ENCODE measurements around the gene TNNC2. TPM values are rescaled to one million over a fixed set of nuclear protein-coding genes. Genes with fewer than 3 reads are reported as not detected.
A peak's percentile ranks its signal among the peaks of the same experiment; 100 is the strongest.
"Not testable (repeated sequence)": the region's sequence is repeated elsewhere in the genome, so short reads cannot be mapped to it uniquely, and the experiment has no call there.

TNNC2 gene
- total RNA-seq, 2 experiments from 2014 or later, result not detected

- ATAC-seq (ENCODE audit: low read depth) (no peak), DNase-seq (no peak)
- Mint-ChIP-seq H3K4me3 (no peak overlapping the region), H3K27me3 (no peaks in the 10 kb centered on the region), H3K27ac (peak overlapping the region; percentile 63), H3K36me3 (peaks cover 45% of the 10 kb centered on the region), H3K9me3 (no peaks in the 10 kb centered on the region), H3K4me1 (peaks cover 18% of the 10 kb centered on the region)
- POLR2A ChIA-PET, result no interaction called here
Measured at GRCh38 chr20:45810191-45810970, 16.7 kb downstream of the TNNC2 start.

GRCh38 chr20:45801851-45802250 lies 25.3 kb downstream of the TNNC2 start:
- Mint-ChIP-seq H3K4me3 (no peak overlapping the region), H3K9me3 (no peaks in the 10 kb centered on the region), H3K36me3 (peaks cover 17% of the 10 kb centered on the region), H3K4me1 (peaks cover 8% of the 10 kb centered on the region), H3K27me3 (no peaks in the 10 kb centered on the region), H3K27ac (no peak overlapping the region)
- ATAC-seq (ENCODE audit: low read depth) (no peak), DNase-seq (no peak)
- POLR2A ChIA-PET, result interaction anchor here (0.6 to 1.1 kb wide), 3 partner anchors 14 to 158 kb away, joined by 3 to 5 read pairs (median 3); no protein-coding TSS in a partner anchor

- Mint-ChIP-seq H3K36me3 (peaks cover 31% of the 10 kb centered on the region), H3K4me1 (peaks cover 12% of the 10 kb centered on the region), H3K27ac (peak overlapping the region; percentile 57), H3K27me3 (no peaks in the 10 kb centered on the region), H3K9me3 (no peaks in the 10 kb centered on the region), H3K4me3 (no peak overlapping the region)
- peak; percentile 99 for ATAC-seq (ENCODE audit: low read depth)
- POLR2A ChIA-PET, result interaction anchor here (0.8 to 2.2 kb wide), 6 partner anchors 14 to 171 kb away, joined by 3 to 7 read pairs (median 3); partner anchors contain the start of gene UBE2C
- DNase-seq, result peak; percentile 56
Measured at GRCh38 chr20:45798935-45799642, 28.0 kb downstream of the TNNC2 start.

GRCh38 chr20:45797955-45798354 lies 29.2 kb downstream of the TNNC2 start:
- Mint-ChIP-seq H3K36me3 (peaks cover 30% of the 10 kb centered on the region), H3K4me1 (peaks cover 16% of the 10 kb centered on the region)
- ATAC-seq (ENCODE audit: low read depth); H3K4me3 Mint-ChIP-seq; H3K27ac Mint-ChIP-seq; H3K9me3 Mint-ChIP-seq; DNase-seq; H3K27me3 Mint-ChIP-seq: not testable (repeated sequence)
- POLR2A ChIA-PET, result interaction anchor here (1.3 to 1.9 kb wide), 2 partner anchors 35 to 172 kb away, joined by 3 to 7 read pairs; no protein-coding TSS in a partner anchor

- H3K27me3 Mint-ChIP-seq; H3K9me3 Mint-ChIP-seq; H3K4me3 Mint-ChIP-seq; H3K27ac Mint-ChIP-seq; DNase-seq; ATAC-seq (ENCODE audit: low read depth): not testable (repeated sequence)
- POLR2A ChIA-PET, result interaction anchor here (1.3 kb wide), 1 partner anchor 35 kb away, joined by 3 read pairs; no protein-coding TSS in a partner anchor
- H3K4me1 Mint-ChIP-seq, result peaks cover 20% of the 10 kb centered on the region
- H3K36me3 Mint-ChIP-seq, result peaks cover 32% of the 10 kb centered on the region
Measured at GRCh38 chr20:45797510-45797909, 29.6 kb downstream of the TNNC2 start.

- Mint-ChIP-seq H3K9me3 (no peaks in the 10 kb centered on the region), H3K4me1 (peaks cover 23% of the 10 kb centered on the region), H3K27me3 (no peaks in the 10 kb centered on the region), H3K27ac (no peak overlapping the region), H3K4me3 (no peak overlapping the region), H3K36me3 (peaks cover 32% of the 10 kb centered on the region)
- no peak for ATAC-seq (ENCODE audit: low read depth)
- DNase-seq, result no peak
- POLR2A ChIA-PET, result interaction anchor here (0.6 kb wide), 1 partner anchor 174 kb away, joined by 3 read pairs; no protein-coding TSS in a partner anchor
Measured at GRCh38 chr20:45796337-45797065, 30.6 kb downstream of the TNNC2 start.

GRCh38 chr20:45792317-45793118 lies 34.6 kb downstream of the TNNC2 start:
- ATAC-seq (ENCODE audit: low read depth), result peak; percentile 17
- peaks cover 17% of the 10 kb centered on the region for H3K4me1 Mint-ChIP-seq
- peak overlapping the region; percentile 91 for H3K4me3 Mint-ChIP-seq
- no peaks in the 10 kb centered on the region for H3K9me3 Mint-ChIP-seq
- no peak for DNase-seq
- peaks cover 31% of the 10 kb centered on the region for H3K36me3 Mint-ChIP-seq
- peak overlapping the region; percentile 92 for H3K27ac Mint-ChIP-seq
- H3K27me3 Mint-ChIP-seq, result no peaks in the 10 kb centered on the region
- POLR2A ChIA-PET, result interaction anchor here (0.7 to 1.3 kb wide), 8 partner anchors 9 to 430 kb away, joined by 3 to 8 read pairs (median 4); partner anchors contain the start of genes SYS1 and UBE2C

GRCh38 chr20:45788351-45788750 lies 38.8 kb downstream of the TNNC2 start:
- Mint-ChIP-seq H3K27ac (no peak overlapping the region), H3K27me3 (no peaks in the 10 kb centered on the region), H3K36me3 (peaks cover 2% of the 10 kb centered on the region), H3K4me1 (peaks cover 11% of the 10 kb centered on the region), H3K9me3 (no peaks in the 10 kb centered on the region), H3K4me3 (no peak overlapping the region)
- ATAC-seq (ENCODE audit: low read depth) (no peak), DNase-seq (no peak)
- POLR2A ChIA-PET, result no interaction called here

GRCh38 chr20:45783656-45784294 lies 43.3 kb downstream of the TNNC2 start:
- Mint-ChIP-seq H3K27ac (no peak overlapping the region), H3K27me3 (peaks cover 2% of the 10 kb centered on the region), H3K4me3 (no peak overlapping the region), H3K4me1 (peaks cover 20% of the 10 kb centered on the region), H3K9me3 (no peaks in the 10 kb centered on the region), H3K36me3 (no peaks in the 10 kb centered on the region)
- ATAC-seq (ENCODE audit: low read depth) (no peak), DNase-seq (no peak)
- POLR2A ChIA-PET, result interaction anchor here (0.7 kb wide), 1 partner anchor 8 kb away, joined by 3 read pairs; the partner anchor contains the start of genes DNTTIP1 and WFDC3

GRCh38 chr20:45782890-45783289 lies 44.2 kb downstream of the TNNC2 start:
- Mint-ChIP-seq H3K27me3 (peaks cover 2% of the 10 kb centered on the region), H3K36me3 (no peaks in the 10 kb centered on the region), H3K4me3 (no peak overlapping the region), H3K4me1 (peaks cover 20% of the 10 kb centered on the region), H3K27ac (peak overlapping the region; percentile 9), H3K9me3 (no peaks in the 10 kb centered on the region)
- ATAC-seq (ENCODE audit: low read depth) (peak; percentile 71), DNase-seq (no peak)
- POLR2A ChIA-PET, result interaction anchor here (0.7 kb wide), 1 partner anchor 9 kb away, joined by 3 read pairs; the partner anchor contains the start of genes DNTTIP1 and WFDC3

- DNase-seq (no peak), ATAC-seq (ENCODE audit: low read depth) (no peak)
- Mint-ChIP-seq H3K4me3 (no peak overlapping the region), H3K27ac (no peak overlapping the region), H3K4me1 (peaks cover 20% of the 10 kb centered on the region), H3K36me3 (no peaks in the 10 kb centered on the region), H3K9me3 (no peaks in the 10 kb centered on the region), H3K27me3 (peaks cover 4% of the 10 kb centered on the region)
- POLR2A ChIA-PET, result no interaction called here
Measured at GRCh38 chr20:45781391-45781931, 45.7 kb downstream of the TNNC2 start.

- Mint-ChIP-seq H3K4me1 (peaks cover 20% of the 10 kb centered on the region), H3K27me3 (peaks cover 4% of the 10 kb centered on the region), H3K4me3 (no peak overlapping the region), H3K27ac (no peak overlapping the region), H3K9me3 (no peaks in the 10 kb centered on the region), H3K36me3 (no peaks in the 10 kb centered on the region)
- POLR2A ChIA-PET, result no interaction called here
- DNase-seq (no peak), ATAC-seq (ENCODE audit: low read depth) (no peak)
Measured at GRCh38 chr20:45780159-45780558, 47.0 kb downstream of the TNNC2 start.

All from activated naive CD8-positive, alpha-beta T cell treated with anti-CD3 and anti-CD28 coated beads, Interleukin-2, amount 10 ng/mL, durations not matched to agents 7 days and 5 days (primary cell).